Thyroid gland (tissue), 4 donors: ENCODE data around the gene ITPR2.

Experiments used
- CTCF ChIP-seq, 6 experiments: fragments of 200-600 bp in 3 of 6; fragments of 450-650 bp in 3 of 6; sonication (generic) in 3 of 6; IDR thresholded peaks; one replicate each; pipeline ENCODE4 v1.5.1; 2016 to 2019; ENCODE audit warnings: antibody characterized with exemption in 6 of 6, mild to moderate bottlenecking in 2 of 6, inconsistent platforms in 1 of 6, moderate library complexity in 1 of 6
- POLR2A ChIP-seq, 2 donors: fragments of 450-650 bp; IDR thresholded peaks; one replicate each; pipeline ENCODE4 v1.6.1; 2017; ENCODE audit warnings: antibody characterized with exemption in 2 of 2, mild to moderate bottlenecking in 2 of 2, moderate library complexity in 1 of 2

- TF ChIP-seq POLR2A (IDR thresholded peaks at IDR 0.05): no peak
- no peak for TF ChIP-seq CTCF (IDR thresholded peaks at IDR 0.05)
Measured at GRCh38 chr12:26451763-26452162, 381.2 kb downstream of the ITPR2 start.
